CD4-positive, alpha-beta T cell treated with Interleukin-4 for 1 hour (primary cell): Measurements from ENCODE around the gene EID2.

Experiments
- DNase-seq, 2 donors: peaks; one replicate each; pipeline ENCODE4 v3.0.0-alpha.2; 2020 to 2022

Gene EID2

DNA sequence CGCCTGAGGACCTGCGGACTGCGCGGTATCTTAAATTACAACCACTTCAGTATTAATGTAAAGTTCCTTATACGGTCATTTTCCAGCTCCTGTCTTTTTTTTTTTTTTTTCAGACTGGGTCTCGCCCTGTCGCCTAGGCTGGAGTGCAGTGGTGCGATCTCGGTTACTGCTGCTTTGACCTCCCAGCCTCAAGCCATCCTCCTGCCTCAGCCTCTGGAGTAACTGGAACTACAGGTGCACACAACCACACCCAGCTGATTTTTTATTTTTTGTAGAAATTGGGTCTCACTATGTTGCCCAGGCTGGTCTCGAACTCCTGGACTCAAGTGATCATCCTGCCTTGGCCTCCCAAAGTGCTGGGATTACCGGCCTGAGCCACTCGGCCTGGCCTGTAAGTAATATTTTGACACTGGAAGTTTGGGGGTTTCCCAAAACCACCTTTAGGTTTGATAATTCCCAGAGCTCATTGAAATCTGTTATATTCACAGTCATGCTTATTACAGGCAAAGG lies 6.9 kb downstream of the EID2 start:
- DNase-seq, result no peak

DNA sequence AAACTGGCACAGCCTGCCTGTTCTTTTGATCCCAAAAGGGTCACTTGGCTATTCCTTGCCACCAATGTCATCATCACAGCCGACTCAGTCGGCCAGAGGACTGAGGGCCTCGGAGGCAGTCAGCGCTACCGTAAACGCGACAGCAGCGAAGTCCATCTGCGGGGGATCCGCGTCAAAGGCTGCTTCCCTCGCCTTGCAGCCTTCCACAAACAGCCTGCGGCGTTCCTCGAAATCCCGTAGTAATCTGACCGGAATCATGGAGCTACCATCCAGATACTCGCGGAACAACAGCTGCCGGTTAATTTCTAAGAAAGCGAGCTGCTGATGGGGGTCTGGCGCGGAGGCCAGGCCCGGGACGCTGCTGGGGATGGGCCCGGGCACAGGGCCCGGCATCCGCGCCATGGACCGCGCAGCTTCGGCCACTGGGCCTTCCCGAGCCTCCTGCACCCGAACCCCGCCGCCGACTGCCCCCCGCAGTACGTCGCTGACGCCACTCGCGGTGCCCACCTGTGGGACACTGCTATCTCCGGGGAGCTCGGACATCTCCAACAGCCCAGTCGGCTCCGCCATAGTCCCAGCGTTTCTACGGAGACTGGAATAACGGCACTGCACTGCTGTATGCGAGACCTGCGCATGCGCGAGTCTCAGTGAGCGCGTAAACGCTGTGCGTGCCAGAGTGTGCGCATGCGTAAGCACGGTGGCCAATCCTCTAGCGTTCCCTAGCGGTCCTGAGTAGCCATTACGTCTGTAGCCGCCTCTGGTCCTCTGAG lies 7.5 kb downstream of the EID2 start, which contains the start of gene EID2B:
Gene EID2B, minus strand, starts transcription at position 620 of the 770 bp plus-strand sequence. Its CDS starts 50 bp downstream, at position 570.
- DNase-seq, result peak; percentile 95

GRCh38 chr19:39531834-39532232 lies 8.1 kb downstream of the EID2 start:
- no peak for DNase-seq

GRCh38 chr19:39525205-39525604 lies 14.8 kb downstream of the EID2 start:
- no peak for DNase-seq

DNA sequence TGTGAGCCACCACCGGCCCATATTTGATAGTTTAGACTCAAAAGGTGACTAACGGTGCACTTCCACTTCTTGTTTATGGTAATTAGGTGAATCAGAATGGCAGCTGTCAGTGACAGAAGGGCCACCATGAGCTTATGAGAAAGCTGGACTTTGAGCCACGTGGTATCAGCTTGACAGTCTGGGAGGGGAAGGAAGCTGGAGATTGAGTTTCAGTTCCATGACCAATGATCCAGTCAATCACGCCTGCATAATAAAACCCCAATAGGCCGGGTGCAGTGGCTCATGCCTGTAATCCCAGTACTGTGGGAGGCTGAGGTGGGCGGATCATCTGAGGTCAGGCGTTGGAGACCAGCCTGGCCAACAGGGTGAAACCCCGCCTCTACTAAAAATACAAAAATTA lies 15.5 kb downstream of the EID2 start:
- peak in 1 of 2 donors; percentile 26 for DNase-seq

DNA sequence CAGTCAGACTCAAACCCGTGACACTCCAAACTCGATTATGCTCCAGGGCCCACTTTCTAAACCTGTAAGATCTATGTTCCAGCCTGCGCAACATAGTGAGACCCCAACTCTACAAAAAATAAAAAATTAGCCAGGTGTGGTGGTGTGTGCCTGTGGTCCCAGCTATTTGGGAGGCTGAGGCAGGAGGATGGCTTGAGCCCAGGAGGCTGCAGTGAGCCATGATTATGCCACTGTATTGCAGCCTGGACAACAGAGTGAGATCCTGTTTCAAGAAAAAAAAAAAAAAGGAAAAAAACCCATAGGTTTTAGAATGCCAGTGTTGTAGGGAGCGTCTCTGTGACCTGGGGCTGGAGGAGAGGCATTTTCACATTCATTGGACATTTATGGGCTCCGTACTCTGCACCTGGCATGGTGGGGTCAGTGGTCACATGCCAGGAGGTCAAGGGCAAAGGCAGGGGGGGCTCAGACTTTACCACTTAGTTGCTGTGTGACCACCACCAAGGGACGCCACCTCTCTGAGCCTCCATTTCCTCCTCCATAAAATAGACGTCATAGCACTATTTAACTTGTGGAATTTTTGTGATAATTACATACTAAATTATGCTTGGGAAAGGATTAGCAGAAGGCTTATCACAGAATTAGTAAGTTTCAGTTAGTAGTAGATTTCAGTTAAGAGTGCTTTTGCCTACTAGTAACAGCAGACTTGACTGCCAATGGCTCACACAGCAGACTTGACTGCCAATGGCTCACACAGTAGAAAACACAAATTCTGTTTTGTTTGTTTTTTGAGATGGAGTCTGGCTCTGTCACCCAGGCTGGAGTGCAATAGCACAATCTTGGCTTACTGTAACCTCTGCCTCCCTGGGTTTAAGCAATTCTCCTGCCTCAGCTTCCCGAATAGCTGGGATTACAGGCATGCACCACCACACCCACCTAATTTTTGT lies 19.1 kb downstream of the EID2 start:
- DNase-seq, result no peak

DNA sequence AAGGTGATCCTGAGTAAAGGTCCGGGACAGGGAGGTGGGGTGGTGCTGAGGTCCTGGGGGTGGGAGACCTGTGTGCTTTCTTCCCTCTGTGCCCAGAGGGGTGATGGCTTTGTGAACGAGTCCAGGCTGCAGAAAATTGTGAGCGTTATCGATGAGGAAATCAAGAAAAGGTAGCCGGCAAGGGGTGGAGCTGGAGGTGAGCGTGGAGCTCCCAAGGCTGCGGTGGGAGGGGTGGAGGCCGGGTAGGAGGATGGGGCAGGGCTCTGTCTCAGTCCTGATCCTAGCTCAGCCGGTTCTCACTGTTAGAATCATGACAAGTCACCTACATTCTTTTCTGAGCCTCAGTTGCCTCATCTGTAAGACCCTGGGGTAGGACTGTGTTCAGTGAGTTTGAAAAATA lies 21.0 kb downstream of the EID2 start:
- DNase-seq, result no peak

- DNase-seq, result no peak
Measured at GRCh38 chr19:39518458-39518857, 21.5 kb downstream of the EID2 start.

- DNase-seq, result no peak
Measured at GRCh38 chr19:39517432-39517831, 22.5 kb downstream of the EID2 start.

DNA sequence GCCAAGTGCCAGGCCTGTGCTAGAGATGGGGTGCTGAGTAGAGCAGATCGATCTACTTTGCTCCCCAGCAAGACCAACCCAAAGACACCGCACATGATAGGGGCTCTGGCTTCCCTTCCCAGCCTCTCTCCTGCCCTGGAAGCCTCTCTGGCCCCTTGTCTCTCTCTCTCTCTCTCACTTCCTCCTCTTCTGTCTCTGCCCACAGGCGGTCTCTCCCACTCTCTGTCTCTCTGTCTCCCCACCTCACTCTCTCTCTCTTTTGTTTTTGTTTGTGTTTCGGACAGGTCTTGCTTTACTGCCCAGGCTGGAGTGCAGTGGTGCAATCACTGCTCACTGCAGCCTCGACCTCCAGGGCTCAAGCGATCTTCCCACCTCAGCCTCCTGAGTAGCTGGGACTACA lies 23.7 kb downstream of the EID2 start:
- no peak for DNase-seq

GRCh38 chr19:39515551-39516191 lies 24.3 kb downstream of the EID2 start:
- no peak for DNase-seq

GRCh38 chr19:39514840-39515550 lies 25.0 kb downstream of the EID2 start, which contains the start of gene SELENOV:
TSS of gene SELENOV (plus strand) at chr19:39515139. CDS start at chr19:39515213, 74 bp downstream.
- peak in 1 of 2 donors; percentile 27 for DNase-seq

DNA sequence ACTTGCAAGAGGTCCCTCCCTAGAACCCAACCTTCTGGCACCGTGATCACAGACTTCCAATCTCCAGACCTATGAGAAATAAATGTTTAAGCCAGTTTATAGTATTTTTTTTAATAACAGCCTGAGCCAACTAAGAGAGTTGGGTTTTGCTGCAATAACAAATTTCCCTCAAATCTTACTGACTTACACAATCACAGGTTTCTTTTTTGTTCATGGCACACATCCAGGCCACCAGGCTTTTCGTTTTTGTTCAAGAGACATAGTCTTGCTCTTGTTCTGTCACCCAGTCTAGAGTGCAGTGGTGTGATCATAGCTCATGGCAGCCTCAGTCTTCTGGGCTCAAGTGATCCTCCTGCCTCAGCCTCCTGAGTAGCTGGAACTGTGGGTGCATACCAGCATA lies 27.0 kb downstream of the EID2 start:
- no peak for DNase-seq

GRCh38 chr19:39509233-39509632 lies 30.7 kb downstream of the EID2 start:
- no peak for DNase-seq

DNA sequence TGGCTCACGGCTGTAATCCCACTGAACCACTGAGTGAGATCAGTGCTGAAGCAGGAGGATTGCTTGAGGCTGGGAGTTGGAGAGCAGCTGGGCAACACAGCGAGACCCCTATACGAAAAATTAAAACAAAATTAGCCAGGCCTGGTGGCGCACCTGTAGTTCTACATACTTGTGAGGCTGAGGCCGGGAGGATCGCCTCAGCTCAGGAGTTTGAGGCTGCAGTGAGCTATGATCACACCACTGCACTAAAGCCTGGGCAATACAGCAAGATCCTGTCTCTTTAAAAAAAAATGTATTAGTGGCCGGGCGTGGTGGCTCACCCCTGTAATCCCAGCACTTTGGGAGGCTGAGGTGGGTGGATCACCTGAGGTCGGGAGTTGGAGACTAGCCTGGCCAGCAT lies 31.3 kb downstream of the EID2 start:
- DNase-seq, result no peak

DNA sequence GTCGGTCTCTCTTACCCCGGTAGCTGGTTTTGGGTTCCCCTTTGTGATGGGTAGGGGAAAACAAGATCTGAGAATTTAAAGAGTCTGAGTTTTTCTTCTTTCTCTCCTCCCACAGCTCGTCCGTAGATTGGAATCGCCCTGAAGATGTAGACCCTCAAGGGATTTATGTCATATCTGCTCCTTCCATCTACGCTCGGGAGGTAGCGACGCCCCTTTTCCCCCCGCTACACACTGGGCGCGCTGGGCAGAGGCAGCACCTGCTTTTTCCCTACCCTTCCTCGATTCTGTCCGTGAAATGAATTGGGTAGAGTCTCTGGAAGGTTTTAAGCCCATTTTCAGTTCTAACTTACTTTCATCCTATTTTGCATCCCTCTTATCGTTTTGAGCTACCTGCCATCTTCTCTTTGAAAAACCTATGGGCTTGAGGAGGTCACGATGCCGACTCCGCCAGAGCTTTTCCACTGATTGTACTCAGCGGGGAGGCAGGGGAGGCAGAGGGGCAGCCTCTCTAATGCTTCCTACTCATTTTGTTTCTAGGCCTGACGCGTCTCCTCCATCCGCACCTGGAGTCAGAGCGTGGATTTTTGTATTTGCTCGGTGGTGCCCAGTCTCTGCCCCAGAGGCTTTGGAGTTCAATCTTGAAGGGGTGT lies 32.1 kb downstream of the EID2 start:
- DNase-seq, result no peak

GRCh38 chr19:39506944-39507714 lies 32.8 kb downstream of the EID2 start:
- DNase-seq, result peak; percentile 46 to 53

DNA sequence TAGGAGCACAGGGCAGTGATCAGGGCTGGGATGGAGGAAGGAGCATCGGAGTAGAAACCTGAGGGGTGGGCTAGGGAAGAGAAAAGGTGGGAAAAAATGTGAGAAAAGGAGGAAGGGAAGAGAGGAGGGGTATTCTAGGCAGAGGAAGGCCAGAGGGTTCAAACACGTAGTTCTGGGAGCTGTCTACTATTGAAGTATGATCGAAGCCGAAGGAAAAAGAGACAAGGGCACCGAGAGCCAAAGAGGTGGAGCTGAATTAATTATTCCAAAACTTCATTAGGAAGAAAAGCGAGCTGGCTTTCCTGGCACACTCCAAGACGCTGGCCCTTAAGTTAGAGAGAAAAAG lies 33.4 kb downstream of the EID2 start:
- no peak for DNase-seq

GRCh38 chr19:39502640-39503417 lies 37.1 kb downstream of the EID2 start:
- DNase-seq, result peak; percentile 77 to 79

GRCh38 chr19:39501340-39501739 lies 38.6 kb downstream of the EID2 start:
- no peak for DNase-seq
